ENCODE results near the gene CMTR1. TPM values are rescaled to one million over a fixed set of nuclear protein-coding genes. Genes with fewer than 3 reads are reported as not detected.

The CMTR1 gene
- total RNA-seq, 1 experiment from 2014 or later: 28.7 TPM

DNA sequence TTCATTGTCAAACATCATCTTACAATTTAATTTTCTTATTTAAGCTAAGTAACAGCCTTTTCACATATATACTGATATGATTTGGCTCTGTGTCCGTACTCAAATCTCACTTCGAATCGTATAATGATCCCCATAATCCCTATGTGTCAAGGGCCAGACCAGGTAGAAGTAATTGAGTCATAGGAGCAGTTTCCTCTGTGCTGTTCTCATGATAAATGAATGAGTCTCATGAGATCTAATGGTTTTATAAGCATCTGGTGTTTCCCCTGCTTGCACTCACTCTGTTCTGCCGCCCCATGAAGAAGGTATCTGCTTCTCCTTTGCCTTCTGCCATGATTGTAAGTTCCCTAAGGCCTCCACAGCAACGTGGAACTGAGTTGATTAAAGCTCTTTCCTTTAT lies 25.1 kb upstream of the CMTR1 start:
- H3K4me3 ChIP-seq (replicated peaks in 1 of 2; ENCODE audit: low read depth in 1 of 2, low read length in 2 of 2): no peak overlapping the region
- intact Hi-C loops (cut with micrococcal nuclease): no loop called here
- no peak overlapping the region for H3K27ac ChIP-seq (ENCODE audit: low read depth, low read length)
- no peak overlapping the region for H3K9ac ChIP-seq (ENCODE audit: low read length)
- no peaks in the 10 kb centered on the region for H3K79me2 ChIP-seq (ENCODE audit: insufficient read depth, low read length)
- BruUV-seq (replicated peaks): no TSS peak
- TF ChIP-seq ZNF274 (IDR thresholded peaks at IDR 0.05; ENCODE audit: low read depth, low read length) (no peak), SRF (IDR thresholded peaks at IDR 0.05; ENCODE audit: low read depth) (no peak), SP1 (IDR thresholded peaks at IDR 0.05; ENCODE audit: low read depth) (no peak), POLR2A (IDR thresholded peaks at IDR 0.05; ENCODE audit: borderline replicate concordance, extremely low read depth, insufficient read depth, insufficient read length) (no peak), ELF1 (IDR thresholded peaks at IDR 0.05; ENCODE audit: borderline replicate concordance, low read depth) (no peak), CEBPB (IDR thresholded peaks at IDR 0.05; ENCODE audit: low read depth) (no peak), CBX3 (IDR thresholded peaks at IDR 0.05; ENCODE audit: low read depth) (no peak), FOSL1 (IDR thresholded peaks at IDR 0.05; ENCODE audit: low read depth) (no peak), EZH2 (IDR thresholded peaks at IDR 0.05) (no peak), RAD21 (IDR thresholded peaks at IDR 0.05; ENCODE audit: low read depth) (no peak), ZFX (IDR thresholded peaks at IDR 0.05) (no peak), POLR2AphosphoS5 (IDR thresholded peaks at IDR 0.05; ENCODE audit: low read depth, low read length) (no peak)
- TF ChIP-seq, protein P1, sequence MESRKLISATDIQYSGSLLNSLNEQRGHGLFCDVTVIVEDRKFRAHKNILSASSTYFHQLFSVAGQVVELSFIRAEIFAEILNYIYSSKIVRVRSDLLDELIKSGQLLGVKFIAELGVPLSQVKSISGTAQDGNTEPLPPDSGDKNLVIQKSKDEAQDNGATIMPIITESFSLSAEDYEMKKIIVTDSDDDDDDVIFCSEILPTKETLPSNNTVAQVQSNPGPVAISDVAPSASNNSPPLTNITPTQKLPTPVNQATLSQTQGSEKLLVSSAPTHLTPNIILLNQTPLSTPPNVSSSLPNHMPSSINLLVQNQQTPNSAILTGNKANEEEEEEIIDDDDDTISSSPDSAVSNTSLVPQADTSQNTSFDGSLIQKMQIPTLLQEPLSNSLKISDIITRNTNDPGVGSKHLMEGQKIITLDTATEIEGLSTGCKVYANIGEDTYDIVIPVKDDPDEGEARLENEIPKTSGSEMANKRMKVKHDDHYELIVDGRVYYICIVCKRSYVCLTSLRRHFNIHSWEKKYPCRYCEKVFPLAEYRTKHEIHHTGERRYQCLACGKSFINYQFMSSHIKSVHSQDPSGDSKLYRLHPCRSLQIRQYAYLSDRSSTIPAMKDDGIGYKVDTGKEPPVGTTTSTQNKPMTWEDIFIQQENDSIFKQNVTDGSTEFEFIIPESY (IDR thresholded peaks at IDR 0.05; ENCODE audit: extremely low read depth, insufficient replicate concordance, low read length): no peak
- TF ChIP-seq, protein P2, sequence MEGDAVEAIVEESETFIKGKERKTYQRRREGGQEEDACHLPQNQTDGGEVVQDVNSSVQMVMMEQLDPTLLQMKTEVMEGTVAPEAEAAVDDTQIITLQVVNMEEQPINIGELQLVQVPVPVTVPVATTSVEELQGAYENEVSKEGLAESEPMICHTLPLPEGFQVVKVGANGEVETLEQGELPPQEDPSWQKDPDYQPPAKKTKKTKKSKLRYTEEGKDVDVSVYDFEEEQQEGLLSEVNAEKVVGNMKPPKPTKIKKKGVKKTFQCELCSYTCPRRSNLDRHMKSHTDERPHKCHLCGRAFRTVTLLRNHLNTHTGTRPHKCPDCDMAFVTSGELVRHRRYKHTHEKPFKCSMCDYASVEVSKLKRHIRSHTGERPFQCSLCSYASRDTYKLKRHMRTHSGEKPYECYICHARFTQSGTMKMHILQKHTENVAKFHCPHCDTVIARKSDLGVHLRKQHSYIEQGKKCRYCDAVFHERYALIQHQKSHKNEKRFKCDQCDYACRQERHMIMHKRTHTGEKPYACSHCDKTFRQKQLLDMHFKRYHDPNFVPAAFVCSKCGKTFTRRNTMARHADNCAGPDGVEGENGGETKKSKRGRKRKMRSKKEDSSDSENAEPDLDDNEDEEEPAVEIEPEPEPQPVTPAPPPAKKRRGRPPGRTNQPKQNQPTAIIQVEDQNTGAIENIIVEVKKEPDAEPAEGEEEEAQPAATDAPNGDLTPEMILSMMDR (IDR thresholded peaks at IDR 0.05 in 2 of 3, conservative IDR thresholded peaks at IDR 0.05 in 1 of 3; ENCODE audit: borderline replicate concordance in 1 of 3, insufficient read depth in 1 of 3, low read depth in 2 of 3, low read length in 2 of 3): no peak
- H3K4me2 ChIP-seq (ENCODE audit: low read length): no peak overlapping the region
- DNase-seq (ENCODE audit: low read depth, low spot score) (no peak), ATAC-seq (no peak)
- H4K20me1 ChIP-seq (ENCODE audit: insufficient read depth): no peaks in the 10 kb centered on the region
- no peaks in the 10 kb centered on the region for H3K36me3 ChIP-seq (ENCODE audit: control insufficient read depth in 1 of 2, insufficient read depth in 2 of 2, low read length in 2 of 2)
- ChIA-PET POLR2A (no interaction called here), CTCF (no interaction called here), RAD21 (ENCODE audit: low non-redundant PET in 1 of 2, low total read pairs in 2 of 2, uncharacterized antibody in 2 of 2, unreplicated experiment in 2 of 2) (no interaction called here)
- H2AFZ ChIP-seq (ENCODE audit: low read depth, low read length, poor library complexity, severe bottlenecking): no peak overlapping the region
- H3K27me3 ChIP-seq (ENCODE audit: insufficient read depth, low read length): no peaks in the 10 kb centered on the region
- no peaks in the 10 kb centered on the region for H3K9me3 ChIP-seq (ENCODE audit: control insufficient read depth in 1 of 2, insufficient read depth in 1 of 2, low read depth in 1 of 2, low read length in 2 of 2)
- no peaks in the 10 kb centered on the region for H3K4me1 ChIP-seq (ENCODE audit: control insufficient read depth in 1 of 2, insufficient read depth in 2 of 2, low read length in 2 of 2)
- no peaks in the 10 kb centered on the region for H3K9me2 ChIP-seq (ENCODE audit: insufficient read depth)

Data from HCT116 (cell line).